Measurements from ENCODE around the gene PALM2AKAP2. TPM values are rescaled to one million over a fixed set of nuclear protein-coding genes. Genes with fewer than 3 reads are reported as not detected.

The PALM2AKAP2 gene
- total and polyA plus RNA-seq, 2 experiments from 2014 or later = 55.1 to 121 TPM

- no peaks in the 10 kb centered on the region for H3K36me3 ChIP-seq
- TF ChIP-seq CTCF (IDR thresholded peaks at IDR 0.05; ENCODE audit: low read depth, low read length) = no peak
- DNase-seq (ENCODE audit: low read depth in 1 of 2, low spot score in 1 of 2) = no peak
- H3K27me3 ChIP-seq = no peaks in the 10 kb centered on the region
- H3K4me3 ChIP-seq = no peak overlapping the region
- H3K9me3 ChIP-seq (ENCODE audit: low read depth) = no peaks in the 10 kb centered on the region
- H3K4me1 ChIP-seq (ENCODE audit: low read depth) = peaks cover 55% of the 10 kb centered on the region
- H3K27ac ChIP-seq = peak overlapping the region; percentile 66
These were observed 16.1 kb downstream of the PALM2AKAP2 start for GRCh38 chr9:109796078-109796477.

- Histone ChIP-seq H3K4me1 (ENCODE audit: low read depth) (peaks cover 57% of the 10 kb centered on the region), H3K4me3 (no peak overlapping the region), H3K27me3 (no peaks in the 10 kb centered on the region), H3K36me3 (no peaks in the 10 kb centered on the region), H3K27ac (peak overlapping the region; percentile 89), H3K9me3 (ENCODE audit: low read depth) (no peaks in the 10 kb centered on the region)
- no peak for TF ChIP-seq CTCF (IDR thresholded peaks at IDR 0.05; ENCODE audit: low read depth, low read length)
- no peak for DNase-seq (ENCODE audit: low read depth in 1 of 2, low spot score in 1 of 2)
These were observed 17.0 kb downstream of the PALM2AKAP2 start for GRCh38 chr9:109797006-109797405.

- peaks cover 57% of the 10 kb centered on the region for H3K4me1 ChIP-seq (ENCODE audit: low read depth)
- peak overlapping the region; percentile 89 for H3K27ac ChIP-seq
- no peak overlapping the region for H3K4me3 ChIP-seq
- DNase-seq (ENCODE audit: low read depth in 1 of 2, low spot score in 1 of 2) = no peak
- no peak for TF ChIP-seq CTCF (IDR thresholded peaks at IDR 0.05; ENCODE audit: low read depth, low read length)
- H3K36me3 ChIP-seq = no peaks in the 10 kb centered on the region
- H3K9me3 ChIP-seq (ENCODE audit: low read depth) = no peaks in the 10 kb centered on the region
- H3K27me3 ChIP-seq = no peaks in the 10 kb centered on the region
These were observed 17.5 kb downstream of the PALM2AKAP2 start for GRCh38 chr9:109797509-109797908.

GRCh38 chr9:109799141-109799540, 19.1 kb downstream of the PALM2AKAP2 start:
- H3K36me3 ChIP-seq = no peaks in the 10 kb centered on the region
- DNase-seq (ENCODE audit: low read depth in 1 of 2, low spot score in 1 of 2) = no peak
- H3K4me1 ChIP-seq (ENCODE audit: low read depth) = peaks cover 50% of the 10 kb centered on the region
- peak overlapping the region; percentile 89 for H3K27ac ChIP-seq
- no peak for TF ChIP-seq CTCF (IDR thresholded peaks at IDR 0.05; ENCODE audit: low read depth, low read length)
- no peak overlapping the region for H3K4me3 ChIP-seq
- H3K9me3 ChIP-seq (ENCODE audit: low read depth) = no peaks in the 10 kb centered on the region
- H3K27me3 ChIP-seq = no peaks in the 10 kb centered on the region

- peak overlapping the region; percentile 89 for H3K27ac ChIP-seq
- no peaks in the 10 kb centered on the region for H3K27me3 ChIP-seq
- H3K36me3 ChIP-seq = no peaks in the 10 kb centered on the region
- no peak overlapping the region for H3K4me3 ChIP-seq
- no peak for TF ChIP-seq CTCF (IDR thresholded peaks at IDR 0.05; ENCODE audit: low read depth, low read length)
- no peaks in the 10 kb centered on the region for H3K9me3 ChIP-seq (ENCODE audit: low read depth)
- peak; percentile 38 to 60 for DNase-seq (ENCODE audit: low read depth in 1 of 2, low spot score in 1 of 2)
- H3K4me1 ChIP-seq (ENCODE audit: low read depth) = peaks cover 51% of the 10 kb centered on the region
These were observed 19.8 kb downstream of the PALM2AKAP2 start for GRCh38 chr9:109799792-109800191.

GRCh38 chr9:109801484-109801883, 21.5 kb downstream of the PALM2AKAP2 start:
- no peak for DNase-seq (ENCODE audit: low read depth in 1 of 2, low spot score in 1 of 2)
- no peaks in the 10 kb centered on the region for H3K9me3 ChIP-seq (ENCODE audit: low read depth)
- H3K27me3 ChIP-seq = no peaks in the 10 kb centered on the region
- H3K4me3 ChIP-seq = no peak overlapping the region
- TF ChIP-seq CTCF (IDR thresholded peaks at IDR 0.05; ENCODE audit: low read depth, low read length) = no peak
- H3K36me3 ChIP-seq = no peaks in the 10 kb centered on the region
- H3K27ac ChIP-seq = peak overlapping the region; percentile 89
- H3K4me1 ChIP-seq (ENCODE audit: low read depth) = peaks cover 59% of the 10 kb centered on the region

All from cardiac muscle cell (in vitro differentiated cells and primary cell).